Measurements from ENCODE around the gene MYO5A. TPM values are rescaled to one million over a fixed set of nuclear protein-coding genes. Genes with fewer than 3 reads are reported as not detected.

Gene MYO5A
- total RNA-seq, 2 experiments from 2014 or later = 31.8 to 42.0 TPM

DNA sequence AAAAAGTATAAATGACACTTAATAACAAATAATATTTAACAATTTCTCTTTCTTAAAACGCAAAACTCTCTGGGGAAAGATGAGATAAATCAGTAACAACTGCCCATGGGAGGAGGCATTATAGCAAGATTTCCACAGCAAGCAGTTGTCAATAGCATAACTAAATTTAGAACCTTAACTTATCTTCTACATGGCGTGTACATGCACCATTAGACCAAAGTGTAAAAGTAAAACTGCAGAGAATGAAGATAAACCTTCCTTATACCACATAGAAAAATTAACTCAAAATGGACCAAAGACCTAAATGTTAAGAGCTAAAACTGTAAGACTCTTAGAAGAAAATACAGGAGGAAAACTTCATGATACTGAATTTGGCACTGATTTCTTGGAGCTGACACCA, 39.9 kb downstream of the MYO5A start:
- Histone ChIP-seq H2AFZ (ENCODE audit: low read length) (no peak overlapping the region), H4K20me1 (ENCODE audit: insufficient read depth, low read length) (no peaks in the 10 kb centered on the region), H3K27ac (ENCODE audit: low read depth, low read length, poor library complexity, severe bottlenecking) (no peak overlapping the region), H3K4me1 (ENCODE audit: insufficient read depth, low read length, poor library complexity, severe bottlenecking) (peaks cover 28% of the 10 kb centered on the region), H3K79me2 (ENCODE audit: insufficient read depth, low read depth, low read length) (peaks cover 84% of the 10 kb centered on the region; the same call in 1 of the 2 replicates), H3K4me2 (ENCODE audit: low read length) (no peak overlapping the region), H3K36me3 (ENCODE audit: insufficient read depth, low read length) (no peaks in the 10 kb centered on the region), H3K9me2 (ENCODE audit: insufficient read depth, low read length) (no peaks in the 10 kb centered on the region), H3K9me3 (ENCODE audit: low read length) (no peaks in the 10 kb centered on the region), H3K4me3 (ENCODE audit: low read depth, low read length, poor library complexity, severe bottlenecking) (no peak overlapping the region)
- BruUV-seq (replicated peaks) = no TSS peak
- ChIA-PET POLR2A (interaction anchor here (0.6 to 1.4 kb wide), 4 partner anchors 12 to 241 kb away, joined by 3 to 4 read pairs (median 3); no protein-coding TSS in a partner anchor), CTCF (ENCODE audit: unreplicated experiment) (no interaction called here)
- TF ChIP-seq EZH2phosphoT487 (IDR thresholded peaks at IDR 0.05; ENCODE audit: borderline replicate concordance, low read depth, low read length) = no peak
- DNase-seq (ENCODE audit: low spot score) = no peak
- intact Hi-C loops (cut with micrococcal nuclease; ENCODE audit: unreplicated experiment) = no loop called here

GRCh38 chr15:52486003-52486996, 42.4 kb downstream of the MYO5A start:
- H3K9me3 ChIP-seq (ENCODE audit: low read length) = no peaks in the 10 kb centered on the region
- no peaks in the 10 kb centered on the region for H3K36me3 ChIP-seq (ENCODE audit: insufficient read depth, low read length)
- H3K79me2 ChIP-seq (ENCODE audit: insufficient read depth, low read depth, low read length) = peaks cover 92% of the 10 kb centered on the region; the same call in 1 of the 2 replicates
- no TSS peak for BruUV-seq (replicated peaks)
- H3K4me1 ChIP-seq (ENCODE audit: insufficient read depth, low read length, poor library complexity, severe bottlenecking) = peaks cover 48% of the 10 kb centered on the region
- intact Hi-C loops (cut with micrococcal nuclease; ENCODE audit: unreplicated experiment) = no loop called here
- no peak for DNase-seq (ENCODE audit: low spot score)
- no peak overlapping the region for H2AFZ ChIP-seq (ENCODE audit: low read length)
- H4K20me1 ChIP-seq (ENCODE audit: insufficient read depth, low read length) = no peaks in the 10 kb centered on the region
- ChIA-PET CTCF (ENCODE audit: unreplicated experiment) (interaction anchor here (1.0 kb wide), 1 partner anchor 20 kb away, joined by 6 read pairs; no protein-coding TSS in a partner anchor), POLR2A (interaction anchor here (0.6 to 1.3 kb wide), 4 partner anchors 9 to 29 kb away, joined by 3 to 8 read pairs (median 4); no protein-coding TSS in a partner anchor)
- no peak overlapping the region for H3K27ac ChIP-seq (ENCODE audit: low read depth, low read length, poor library complexity, severe bottlenecking)
- no peak for TF ChIP-seq CTCF (conservative IDR thresholded peaks at IDR 0.05; ENCODE audit: low read length)
- no peak for TF ChIP-seq EZH2phosphoT487 (IDR thresholded peaks at IDR 0.05; ENCODE audit: borderline replicate concordance, low read depth, low read length)
- no peak overlapping the region for H3K4me2 ChIP-seq (ENCODE audit: low read length)
- no peak overlapping the region for H3K4me3 ChIP-seq (ENCODE audit: low read depth, low read length, poor library complexity, severe bottlenecking)
- H3K9me2 ChIP-seq (ENCODE audit: insufficient read depth, low read length) = no peaks in the 10 kb centered on the region

DNA sequence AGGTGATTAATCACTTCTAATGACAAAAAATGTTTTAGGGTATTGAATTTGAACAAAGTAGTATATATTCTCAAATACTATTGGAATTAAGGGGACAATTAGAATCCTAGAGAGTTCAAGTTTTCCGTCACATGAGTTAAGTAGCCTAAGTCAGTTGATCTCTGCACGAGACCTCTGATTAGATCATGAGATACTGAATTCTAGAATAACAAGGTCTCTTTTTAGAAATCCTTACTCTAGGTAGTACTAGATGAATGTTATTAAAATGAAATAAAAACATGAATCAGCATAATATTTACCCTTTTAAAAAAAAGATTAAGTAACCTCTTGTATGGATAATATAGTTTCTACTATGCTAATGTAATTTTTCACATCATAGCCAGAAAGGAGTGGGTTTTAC, 43.4 kb downstream of the MYO5A start:
- H3K79me2 ChIP-seq (ENCODE audit: insufficient read depth, low read depth, low read length) = peaks cover 92% of the 10 kb centered on the region
- TF ChIP-seq CTCF (conservative IDR thresholded peaks at IDR 0.05; ENCODE audit: low read length) (no peak), EZH2phosphoT487 (IDR thresholded peaks at IDR 0.05; ENCODE audit: borderline replicate concordance, low read depth, low read length) (no peak)
- ChIA-PET CTCF (ENCODE audit: unreplicated experiment) (interaction anchor here (1.0 kb wide), 1 partner anchor 19 kb away, joined by 6 read pairs; no protein-coding TSS in a partner anchor), POLR2A (interaction anchor here (0.7 kb wide), 1 partner anchor 22 kb away, joined by 7 read pairs; no protein-coding TSS in a partner anchor)
- no peaks in the 10 kb centered on the region for H3K36me3 ChIP-seq (ENCODE audit: insufficient read depth, low read length)
- no peaks in the 10 kb centered on the region for H3K9me2 ChIP-seq (ENCODE audit: insufficient read depth, low read length)
- H2AFZ ChIP-seq (ENCODE audit: low read length) = no peak overlapping the region
- intact Hi-C loops (cut with micrococcal nuclease; ENCODE audit: unreplicated experiment) = no loop called here
- no peak overlapping the region for H3K27ac ChIP-seq (ENCODE audit: low read depth, low read length, poor library complexity, severe bottlenecking)
- no TSS peak for BruUV-seq (replicated peaks)
- no peaks in the 10 kb centered on the region for H4K20me1 ChIP-seq (ENCODE audit: insufficient read depth, low read length)
- peaks cover 58% of the 10 kb centered on the region for H3K4me1 ChIP-seq (ENCODE audit: insufficient read depth, low read length, poor library complexity, severe bottlenecking)
- no peak overlapping the region for H3K4me3 ChIP-seq (ENCODE audit: low read depth, low read length, poor library complexity, severe bottlenecking)
- no peak for DNase-seq (ENCODE audit: low spot score)
- no peak overlapping the region for H3K4me2 ChIP-seq (ENCODE audit: low read length)
- H3K9me3 ChIP-seq (ENCODE audit: low read length) = no peaks in the 10 kb centered on the region
